GM23338 (cell line): Measurements from ENCODE around the gene NTM.

Source experiments
- CTCF ChIP-seq, 2 experiments: fragments of 200-600 bp in 1 of 2; sonication (generic) in 1 of 2; conservative IDR thresholded peaks; 2 replicates each; pipeline versions ENCODE4 v1.5.1 to v1.6.1; 2016 to 2017; ENCODE audit warnings: antibody characterized with exemption in 2 of 2, low read depth in 2 of 2, mild to moderate bottlenecking in 2 of 2, moderate library complexity in 1 of 2
- EZH2 ChIP-seq: fragments of 200-600 bp; sonication (generic); IDR thresholded peaks from one replicate; pipeline ENCODE4 v1.8.0; 2017; ENCODE audit warnings: antibody characterized with exemption, mild to moderate bottlenecking, low read depth; ENCODE audit not compliant: unreplicated experiment
- POLR2AphosphoS5 ChIP-seq: IDR thresholded peaks from 2 replicates; pipeline ENCODE4 v1.6.1; 2016; ENCODE audit warnings: antibody characterized with exemption, low read depth
- ZNF331 ChIP-seq: fragments of 250-450 bp; sonication (Bioruptor Pico); IDR thresholded peaks from 2 replicates; pipeline ENCODE4 v1.5.0; 2020; ENCODE audit warnings: low read depth, mild to moderate bottlenecking, moderate library complexity

GRCh38 chr11:132045107-132045506 lies 674.7 kb downstream of the NTM start:
- no peak for TF ChIP-seq ZNF331
- no peak for TF ChIP-seq CTCF (conservative IDR thresholded peaks at IDR 0.05; ENCODE audit: low read depth in 2 of 2)
- no peak for TF ChIP-seq EZH2
- no peak for TF ChIP-seq POLR2AphosphoS5
